HCT116 (cell line): ENCODE data around the gene C15orf61. TPM values are rescaled to one million over a fixed set of nuclear protein-coding genes. Genes with fewer than 3 reads are reported as not detected.

ENCODE experiments used
- ATAC-seq: fragments of 200-7000 bp; cut with Tn5 transposase; 2 replicates; pipeline ENCODE4 v1.9.1; 2020; ENCODE audit warnings: mild to moderate bottlenecking, moderate library complexity
- BruUV-seq: library from RNA; stranded (reverse); fragments of 400-500 nt; replicated peaks from 2 replicates; lab custom pipeline; 2021; lab: Mats Ljungman, UMichigan
- CTCF ChIA-PET: fragments of 300-600 bp; sonication (Branson Sonifier 250); formaldehyde crosslinking; loops from one replicate; lab custom pipeline; 2021; ENCODE audit warnings: antibody characterized with exemption; lab: Charles Lee
- POLR2A ChIA-PET: fragments of 300-600, 350-600 bp; sonication (Branson Sonifier 250); formaldehyde crosslinking; loops from one replicate; lab custom pipeline; 2021; ENCODE audit warnings: antibody characterized with exemption; lab: Charles Lee
- RAD21 ChIA-PET, 2 experiments: fragments of 300-600 bp; sonication (Branson Sonifier 250); formaldehyde crosslinking; loops; one replicate each; lab custom pipeline; 2023; ENCODE audit warnings: low total read pairs in 2 of 2; ENCODE audit not compliant: uncharacterized antibody in 2 of 2, unreplicated experiment in 2 of 2, low non-redundant PET in 1 of 2; lab: Charles Lee
- DNase-seq: peaks from one replicate; pipeline ENCODE4 v3.0.0-alpha.2; 2010; ENCODE audit warnings: low read depth, low spot score
- H2AFZ ChIP-seq: fragments of 200-600 bp; shearing (Covaris generic), sonication (generic); 2 replicates; pipeline ENCODE4 v1.6.1; 2017; ENCODE audit warnings: low read depth, mixed run types, mixed read lengths, antibody characterized with exemption, low read length; ENCODE audit not compliant: poor library complexity, severe bottlenecking
- H3K27ac ChIP-seq: 2 replicates; pipeline ENCODE4 v1.5.1; 2012; ENCODE audit warnings: low read depth, low read length
- H3K27me3 ChIP-seq: fragments of 200-600 bp; sonication (generic); 2 replicates; pipeline ENCODE4 v1.6.1; 2016; ENCODE audit warnings: mixed run types, low read length, mixed read lengths; ENCODE audit not compliant: insufficient read depth
- H3K36me3 ChIP-seq, 2 experiments: fragments of 200-500 bp in 1 of 2; fragments of 200-600 bp in 1 of 2; sonication (Bioruptor generic) in 1 of 2; sonication (generic) in 1 of 2; 2 replicates each; pipeline versions ENCODE4 v1.5.1 to v1.6.1; 2014 to 2016; ENCODE audit warnings: low read length in 2 of 2, inconsistent platforms in 1 of 2, mixed read lengths in 1 of 2, mixed run types in 1 of 2; ENCODE audit not compliant: insufficient read depth in 2 of 2, control insufficient read depth in 1 of 2
- H3K4me1 ChIP-seq, 2 experiments: fragments of 200-600 bp in 1 of 2; sonication (generic) in 1 of 2; 2 replicates each; pipeline versions ENCODE4 v1.5.1 to v1.6.1; 2012 to 2017; ENCODE audit warnings: low read length in 2 of 2, inconsistent platforms in 1 of 2, mild to moderate bottlenecking in 1 of 2, mixed read lengths in 1 of 2, mixed run types in 1 of 2, moderate library complexity in 1 of 2; ENCODE audit not compliant: insufficient read depth in 2 of 2, control insufficient read depth in 1 of 2
- H3K4me2 ChIP-seq: fragments of 200-600 bp; sonication (generic); 2 replicates; pipeline ENCODE4 v1.6.1; 2017; ENCODE audit warnings: mixed run types, low read length, mixed read lengths
- H3K4me3 ChIP-seq, 2 experiments: fragments of 200-600 bp in 1 of 2; sonication (generic) in 1 of 2; replicated peaks in 1 of 2; 2 replicates each; pipeline ENCODE4 v1.5.1; 2011 to 2016; ENCODE audit warnings: low read length in 2 of 2, control low read depth in 1 of 2, low read depth in 1 of 2, mild to moderate bottlenecking in 1 of 2, mixed read lengths in 1 of 2, mixed run types in 1 of 2
- H3K79me2 ChIP-seq: fragments of 200-600 bp; sonication (generic); 2 replicates; pipeline ENCODE4 v1.6.1; 2017; ENCODE audit warnings: mild to moderate bottlenecking, mixed run types, low read length, moderate library complexity, mixed read lengths; ENCODE audit not compliant: insufficient read depth
- H3K9ac ChIP-seq: fragments of 200-600 bp; sonication (generic); 2 replicates; pipeline ENCODE4 v1.6.1; 2016; ENCODE audit warnings: low read length, mixed read lengths
- H3K9me2 ChIP-seq: fragments of 200-600 bp; sonication (generic), shearing (Covaris generic); 2 replicates; pipeline ENCODE4 v1.6.1; 2017; ENCODE audit warnings: mixed run types, mild to moderate bottlenecking, moderate library complexity; ENCODE audit not compliant: insufficient read depth
- H3K9me3 ChIP-seq, 2 experiments: fragments of 200-500 bp in 1 of 2; fragments of 200-600 bp in 1 of 2; sonication (Bioruptor generic) in 1 of 2; sonication (generic) in 1 of 2; 2 replicates each; pipeline ENCODE4 v1.6.1; 2014 to 2017; ENCODE audit warnings: low read length in 2 of 2, mixed read lengths in 2 of 2, inconsistent platforms in 1 of 2, low read depth in 1 of 2, mild to moderate bottlenecking in 1 of 2, mixed run types in 1 of 2, moderate library complexity in 1 of 2; ENCODE audit not compliant: control insufficient read depth in 1 of 2, insufficient read depth in 1 of 2
- H4K20me1 ChIP-seq: fragments of 200-600 bp; sonication (generic), shearing (Covaris generic); 2 replicates; pipeline ENCODE4 v1.6.1; 2017; ENCODE audit warnings: mixed run types, mild to moderate bottlenecking, moderate library complexity; ENCODE audit not compliant: insufficient read depth
- ATF3 ChIP-seq: IDR thresholded peaks from 2 replicates; pipeline ENCODE4 v1.6.1; 2012
- CBX3 ChIP-seq: IDR thresholded peaks from 2 replicates; pipeline ENCODE4 v1.6.1; 2012; ENCODE audit warnings: low read depth
- CEBPB ChIP-seq: IDR thresholded peaks from 2 replicates; pipeline ENCODE4 v1.6.1; 2012; ENCODE audit warnings: low read depth
- CTCF ChIP-seq, 3 experiments: fragments of 200-600 bp in 1 of 3; sonication (generic) in 1 of 3; IDR thresholded peaks in 2 of 3; conservative IDR thresholded peaks in 1 of 3; 2 replicates each; pipeline ENCODE4 v1.5.1; 2012 to 2017; ENCODE audit warnings: low read depth in 2 of 3, low read length in 2 of 3, antibody characterized with exemption in 1 of 3, borderline replicate concordance in 1 of 3, control low read depth in 1 of 3, mild to moderate bottlenecking in 1 of 3, mixed read lengths in 1 of 3, mixed run types in 1 of 3, moderate library complexity in 1 of 3; ENCODE audit not compliant: insufficient read depth in 1 of 3
- ELF1 ChIP-seq: IDR thresholded peaks from 2 replicates; pipeline ENCODE4 v1.6.1; 2012; ENCODE audit warnings: low read depth, borderline replicate concordance
- EZH2 ChIP-seq: fragments of 200-600 bp; sonication (generic); IDR thresholded peaks from 2 replicates; pipeline ENCODE4 v1.6.1; 2017; ENCODE audit warnings: antibody characterized with exemption, mixed run types
- JUND ChIP-seq: IDR thresholded peaks from 2 replicates; pipeline ENCODE4 v1.6.1; 2012
- MAX ChIP-seq: IDR thresholded peaks from 2 replicates; pipeline ENCODE4 v1.6.1; 2012
- POLR2A ChIP-seq: IDR thresholded peaks from 2 replicates; pipeline ENCODE4 v1.7.0; 2011; ENCODE audit warnings: borderline replicate concordance; ENCODE audit not compliant: insufficient read depth, insufficient read length; ENCODE audit errors: extremely low read depth
- RAD21 ChIP-seq: IDR thresholded peaks from 2 replicates; pipeline ENCODE4 v1.6.1; 2012; ENCODE audit warnings: low read depth, mild to moderate bottlenecking
- REST ChIP-seq: IDR thresholded peaks from 2 replicates; pipeline ENCODE4 v1.6.1; 2012; ENCODE audit warnings: low read depth
- SIN3A ChIP-seq: IDR thresholded peaks from 2 replicates; pipeline ENCODE4 v1.6.1; 2012; ENCODE audit warnings: low read depth
- SP1 ChIP-seq: IDR thresholded peaks from 2 replicates; pipeline ENCODE4 v1.6.1; 2012; ENCODE audit warnings: low read depth
- ZBTB33 ChIP-seq: IDR thresholded peaks from 2 replicates; pipeline ENCODE4 v1.6.1; 2011; ENCODE audit warnings: mild to moderate bottlenecking, low read length, moderate library complexity; ENCODE audit not compliant: insufficient replicate concordance; ENCODE audit errors: extremely low read depth
- ZFX ChIP-seq: fragments of 450-650 bp; IDR thresholded peaks from 2 replicates; pipeline ENCODE4 v1.6.1; 2017
- ZNF274 ChIP-seq: fragments of 200-500 bp; sonication (Bioruptor generic); IDR thresholded peaks from 2 replicates; pipeline ENCODE4 v1.6.1; 2014; ENCODE audit warnings: mild to moderate bottlenecking, low read depth, low read length, inconsistent platforms
- intact Hi-C: fragments of 100-400 bp; cut with micrococcal nuclease; formaldehyde crosslinking; loops from 2 replicates; pipeline ENCODE4 v1.10.0; 2022
- total RNA-seq: library from RNA; stranded (reverse); gene quantifications from one replicate; pipeline ENCODE4 v1.2.1, GENCODE V29; 2021; ENCODE audit not compliant: unreplicated experiment

C15orf61 gene
- total RNA-seq, 1 experiment from 2014 or later, result 9.9 TPM

GRCh38 chr15:67524235-67524634 lies 3.3 kb downstream of the C15orf61 start (continued):
- TF ChIP-seq ELF1 (no peak), ZBTB33 (no peak), POLR2A (no peak)

- CTCF ChIA-PET, result no interaction called here
- RAD21 ChIA-PET, result no interaction called here
- H3K9ac ChIP-seq, result no peak overlapping the region
- no peaks in the 10 kb centered on the region for H4K20me1 ChIP-seq
- H3K4me1 ChIP-seq, result no peaks in the 10 kb centered on the region
- H3K9me2 ChIP-seq, result no peaks in the 10 kb centered on the region
- H3K36me3 ChIP-seq, result no peaks in the 10 kb centered on the region
- no TSS peak for BruUV-seq
- H3K9me3 ChIP-seq, result no peaks in the 10 kb centered on the region
- no peaks in the 10 kb centered on the region for H3K27me3 ChIP-seq
- intact Hi-C loops, result loop anchor here (10.0 kb wide), 1 partner anchor 306 kb away; no protein-coding TSS in a partner anchor
- ATAC-seq (no peak), DNase-seq (no peak)
- no peak overlapping the region for H2AFZ ChIP-seq
- no peak overlapping the region for H3K4me3 ChIP-seq
- POLR2A ChIA-PET, result no interaction called here
- H3K27ac ChIP-seq, result no peak overlapping the region
- H3K79me2 ChIP-seq, result peaks cover 28% of the 10 kb centered on the region
- H3K4me2 ChIP-seq, result no peak overlapping the region
- TF ChIP-seq POLR2A (no peak), SP1 (no peak), EZH2 (no peak), SIN3A (no peak), CBX3 (no peak), REST (no peak), ZNF274 (no peak), ZBTB33 (no peak), RAD21 (no peak), ZFX (no peak), CEBPB (no peak), MAX (no peak), ATF3 (no peak), JUND (no peak), CTCF (IDR thresholded peaks at IDR 0.05 in 2 of 3, conservative IDR thresholded peaks at IDR 0.05 in 1 of 3; ENCODE audit: borderline replicate concordance in 1 of 3, insufficient read depth in 1 of 3, low read depth in 2 of 3, low read length in 2 of 3) (no peak)
Measured at GRCh38 chr15:67528513-67528912, 7.6 kb downstream of the C15orf61 start.
